HG02759 (cell line): ENCODE results near the gene SCAMP2.

Source experiments
- ATAC-seq: cut with Tn5 transposase; IDR thresholded peaks from one replicate; pipeline ENCODE4 v1.9.1; 2021; ENCODE audit warnings: mild to moderate bottlenecking, moderate library complexity; ENCODE audit not compliant: unreplicated experiment

The SCAMP2 gene

DNA sequence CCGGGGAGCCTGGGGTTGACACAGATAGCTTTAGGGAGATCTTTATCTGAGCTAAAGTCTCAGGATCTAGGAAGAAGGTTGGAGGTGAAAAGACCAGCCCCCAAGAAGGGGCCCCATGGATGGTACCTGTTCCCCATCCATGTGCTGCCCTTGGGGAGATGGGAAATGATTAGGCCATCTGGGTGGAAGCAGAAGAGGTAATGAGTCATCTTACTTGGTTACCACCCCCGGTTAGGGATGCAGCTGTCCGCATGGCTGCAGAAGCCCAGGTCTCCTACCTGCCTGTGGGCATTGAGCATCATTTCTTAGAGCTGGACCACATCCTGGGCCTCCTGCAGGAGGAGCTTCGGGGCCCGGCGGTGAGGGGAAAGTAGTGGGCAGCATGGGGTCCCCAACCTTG lies 49.8 kb downstream of the SCAMP2 start:
- no peak for ATAC-seq

DNA sequence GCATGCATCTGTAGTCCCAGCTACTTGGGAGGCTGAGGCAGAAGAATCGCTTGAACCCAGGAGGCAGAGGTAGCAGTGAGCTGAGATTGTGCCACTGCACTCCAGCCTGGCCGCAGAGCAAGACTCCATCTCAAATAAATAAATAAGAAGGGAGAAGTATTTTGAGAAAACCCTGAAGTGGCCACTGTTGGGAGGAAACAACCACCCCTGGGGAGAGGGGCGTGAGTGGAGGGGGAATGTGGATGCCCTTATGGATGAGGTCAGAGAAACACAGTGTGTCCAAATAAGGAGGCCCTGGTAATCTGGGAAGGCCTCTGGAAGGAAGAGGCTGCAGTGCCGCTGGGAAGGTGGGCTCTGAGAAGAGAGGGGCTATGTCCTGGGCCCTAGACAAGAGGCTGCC lies 50.9 kb downstream of the SCAMP2 start:
- no peak for ATAC-seq

- no peak for ATAC-seq
Observed at GRCh38 chr15:74821790-74822158, 51.4 kb downstream of the SCAMP2 start.

- ATAC-seq = peak; percentile 68
Observed at GRCh38 chr15:74821091-74821789, 51.9 kb downstream of the SCAMP2 start.

DNA sequence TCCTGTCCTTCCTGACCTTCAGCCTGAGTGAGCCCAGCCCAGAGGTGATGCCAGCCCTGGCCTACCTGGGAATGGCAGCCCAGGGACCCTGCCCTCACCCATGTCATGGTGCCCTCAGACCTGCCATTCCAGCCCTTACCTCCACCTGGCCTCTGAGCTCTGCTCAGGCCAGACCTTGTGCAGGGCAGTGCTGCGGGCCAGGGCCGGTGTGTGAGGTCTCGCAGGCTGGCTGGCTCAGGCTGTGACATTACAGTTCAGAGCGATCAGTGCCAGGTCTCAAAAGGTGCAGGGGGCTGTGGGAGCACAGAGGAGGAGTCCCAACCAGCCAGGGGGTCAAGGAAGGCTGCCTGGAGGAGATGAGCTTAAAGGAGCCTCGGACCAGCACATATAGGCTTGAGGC lies 53.1 kb downstream of the SCAMP2 start:
- ATAC-seq = no peak

- ATAC-seq = no peak
Observed at GRCh38 chr15:74817370-74817737, 55.8 kb downstream of the SCAMP2 start.

- no peak for ATAC-seq
Observed at GRCh38 chr15:74816624-74817369, 56.4 kb downstream of the SCAMP2 start.

GRCh38 chr15:74815961-74816360 lies 57.2 kb downstream of the SCAMP2 start:
- ATAC-seq = no peak

- ATAC-seq = no peak
Observed at GRCh38 chr15:74815121-74815934, 57.8 kb downstream of the SCAMP2 start.

DNA sequence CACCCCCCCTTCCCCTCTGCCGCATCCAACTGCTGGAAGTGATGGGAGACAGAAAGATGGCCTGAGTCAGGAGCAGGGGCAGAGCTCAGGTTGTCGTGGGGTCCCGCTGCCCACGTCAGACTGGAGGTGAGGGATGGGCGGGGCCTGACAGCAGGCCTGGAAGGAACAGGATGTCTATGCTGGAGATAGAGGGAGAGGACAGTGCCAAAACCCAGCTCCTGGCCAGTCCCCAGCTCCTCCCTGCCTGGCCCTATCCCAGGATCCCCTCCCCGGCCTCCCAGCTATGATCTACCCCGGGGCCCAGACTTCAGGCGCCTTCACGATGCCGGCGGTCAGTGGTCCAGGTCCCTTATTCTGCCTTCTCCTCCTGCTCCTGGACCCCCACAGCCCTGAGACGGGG lies 60.6 kb downstream of the SCAMP2 start, which contains the start of gene LMAN1L:
TSS of gene LMAN1L (plus strand) at position 303 of the 400 bp plus-strand sequence. CDS start at position 323, 20 bp downstream.
- no peak for ATAC-seq

DNA sequence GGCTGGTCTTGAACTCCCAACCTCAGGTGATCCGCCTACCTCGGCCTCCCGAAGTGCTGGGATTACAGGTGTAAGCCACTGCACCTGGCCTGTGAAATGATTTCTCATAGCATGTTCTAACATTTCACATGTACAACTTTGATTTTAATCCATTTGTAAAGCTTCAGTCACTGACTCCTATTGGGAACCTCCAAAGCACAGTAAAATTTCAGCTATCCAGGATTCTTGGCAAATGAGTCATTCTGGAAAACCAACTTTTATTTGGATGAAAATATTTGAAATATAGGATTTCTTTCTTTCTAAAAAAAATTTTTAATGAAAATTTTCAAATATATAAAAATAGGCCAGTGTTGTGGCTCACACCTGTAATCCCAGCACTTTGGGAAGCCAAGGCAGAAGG lies 63.2 kb downstream of the SCAMP2 start:
- no peak for ATAC-seq

DNA sequence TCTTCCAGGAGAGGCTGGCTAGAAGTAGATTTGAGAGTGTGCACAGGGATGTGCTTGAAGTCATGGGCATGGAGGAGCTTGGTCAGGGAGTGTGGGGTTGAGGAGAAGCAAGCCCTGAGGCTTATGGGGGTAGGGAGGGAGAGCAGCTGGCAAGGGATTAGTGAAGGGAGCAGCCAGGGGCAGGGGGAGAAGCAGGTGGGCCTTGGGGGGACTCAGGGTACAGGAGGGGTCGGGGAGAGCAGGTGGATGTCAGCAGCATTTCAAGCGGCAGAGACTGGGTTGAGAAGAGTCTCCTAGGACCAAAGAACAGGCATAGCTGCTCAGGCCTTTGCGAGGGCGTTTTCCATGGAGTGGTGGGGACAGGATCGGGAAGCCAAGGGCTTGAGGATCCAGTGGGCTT lies 63.9 kb downstream of the SCAMP2 start:
- no peak for ATAC-seq

- no peak for ATAC-seq
Observed at GRCh38 chr15:74808840-74809229, 64.3 kb downstream of the SCAMP2 start.

DNA sequence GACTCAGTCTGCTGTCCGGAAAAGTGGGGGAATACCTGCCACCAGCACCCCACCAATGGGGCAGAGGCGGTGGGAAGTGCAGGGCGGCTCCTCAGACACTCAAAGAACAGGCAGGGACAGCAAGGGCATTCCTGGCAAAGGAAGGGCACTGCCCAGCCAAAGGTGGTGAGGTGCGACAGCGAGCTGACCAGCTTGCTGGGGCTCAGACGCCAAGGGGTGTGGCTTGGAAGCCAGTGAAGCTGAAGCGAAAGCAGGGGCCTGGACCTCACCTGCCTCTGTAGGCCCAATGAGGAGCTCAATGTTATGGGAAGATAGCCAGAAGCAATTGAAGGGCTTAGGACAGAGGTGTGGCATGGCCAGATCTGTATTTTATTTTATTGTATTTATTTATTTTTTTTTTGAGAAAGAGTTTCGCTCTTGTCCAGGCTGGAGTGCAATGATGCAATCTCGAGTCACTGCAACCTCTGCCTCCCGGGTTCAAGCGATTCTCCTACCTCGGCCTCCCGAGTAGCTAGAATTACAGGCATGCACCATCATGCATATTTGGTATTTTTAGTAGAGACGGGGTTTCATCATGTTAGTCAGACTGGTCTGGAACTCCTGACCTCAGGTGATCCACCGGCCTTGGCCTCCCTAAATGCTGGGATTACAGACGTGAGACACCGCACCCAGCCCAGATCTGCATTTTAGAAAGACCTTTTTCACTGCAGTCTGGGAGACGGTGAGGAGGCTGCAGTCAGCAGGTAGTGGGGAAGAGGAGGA lies 64.9 kb downstream of the SCAMP2 start:
- no peak for ATAC-seq

GRCh38 chr15:74807282-74807681 lies 65.9 kb downstream of the SCAMP2 start:
- no peak for ATAC-seq

GRCh38 chr15:74804935-74805334 lies 68.2 kb downstream of the SCAMP2 start:
- ATAC-seq = no peak

DNA sequence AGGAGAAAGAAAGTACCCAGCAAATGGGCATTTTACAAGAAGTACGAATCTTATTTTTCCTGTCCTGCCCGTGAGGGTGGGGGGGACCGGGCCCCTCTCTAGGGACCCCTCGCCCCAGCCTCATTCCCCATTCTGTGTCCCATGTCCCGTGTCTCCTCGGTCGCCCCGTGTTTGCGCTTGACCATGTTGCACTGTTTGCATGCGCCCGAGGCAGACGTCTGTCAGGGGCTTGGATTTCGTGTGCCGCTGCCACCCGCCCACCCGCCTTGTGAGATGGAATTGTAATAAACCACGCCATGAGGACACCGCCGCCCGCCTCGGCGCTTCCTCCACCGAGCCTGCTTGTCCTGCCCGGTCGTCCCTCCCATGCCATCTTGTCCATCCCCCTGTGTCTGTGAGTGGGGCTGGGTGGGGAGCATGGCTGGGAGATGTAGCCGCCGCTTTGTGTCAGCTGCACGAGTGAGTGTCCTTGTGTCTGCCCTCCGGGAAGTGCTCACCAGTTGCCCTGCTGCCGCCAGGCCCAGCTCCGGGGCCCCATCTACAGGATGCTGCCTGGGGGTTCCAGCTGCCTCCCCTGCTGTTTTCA lies 70.2 kb downstream of the SCAMP2 start:
- ATAC-seq = no peak

GRCh38 chr15:74802290-74802689 lies 70.9 kb downstream of the SCAMP2 start:
- ATAC-seq = no peak

- no peak for ATAC-seq
Observed at GRCh38 chr15:74801311-74801997, 71.7 kb downstream of the SCAMP2 start.

DNA sequence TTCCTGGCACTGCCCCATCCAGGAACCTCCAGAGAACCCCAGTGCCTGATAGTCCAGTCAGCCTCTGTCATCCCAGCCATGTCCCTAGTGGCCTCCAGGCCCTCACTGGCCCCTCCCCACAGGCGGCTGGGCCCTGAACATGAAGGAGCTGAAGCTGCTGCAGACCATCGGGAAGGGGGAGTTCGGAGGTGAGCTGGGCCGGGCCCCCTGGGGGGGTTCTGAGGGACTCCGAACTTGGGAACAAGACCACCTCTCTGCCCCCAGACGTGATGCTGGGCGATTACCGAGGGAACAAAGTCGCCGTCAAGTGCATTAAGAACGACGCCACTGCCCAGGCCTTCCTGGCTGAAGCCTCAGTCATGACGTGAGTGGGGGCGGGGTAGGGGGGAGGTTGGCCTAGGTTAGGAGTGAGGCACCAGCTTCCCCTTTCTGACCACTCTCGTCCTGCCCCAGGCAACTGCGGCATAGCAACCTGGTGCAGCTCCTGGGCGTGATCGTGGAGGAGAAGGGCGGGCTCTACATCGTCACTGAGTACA lies 72.5 kb downstream of the SCAMP2 start:
- no peak for ATAC-seq
